ENCODE data around the gene CNFN.

The CNFN gene

GRCh38 chr19:42424712-42425131, 34.6 kb upstream of the CNFN start:
- no peaks in the 10 kb centered on the region for H3K9me3 ChIP-seq (ENCODE audit: control insufficient read depth, low read length)
- peaks cover 14 to 17% of the 10 kb centered on the region in 2 experiments for H3K27me3 ChIP-seq (ENCODE audit: control insufficient read depth in 1 of 2, insufficient read depth in 1 of 2, low read length in 2 of 2)
- H2BK120ac ChIP-seq (ENCODE audit: low read depth, low read length): no peak overlapping the region
- H2AK5ac ChIP-seq (ENCODE audit: low read length, severe bottlenecking): no peak overlapping the region
- no peak overlapping the region for H2BK5ac ChIP-seq (ENCODE audit: low read depth, low read length, poor library complexity, severe bottlenecking)
- H2AFZ ChIP-seq (ENCODE audit: low read depth, low read length): no peak overlapping the region
- no peak overlapping the region for H2BK12ac ChIP-seq (ENCODE audit: low read length in 2 of 2)
- H3K27ac ChIP-seq (ENCODE audit: low read length, poor library complexity, severe bottlenecking): no peak overlapping the region
- H3K9ac ChIP-seq (ENCODE audit: low read length): no peak overlapping the region
- H3K23ac ChIP-seq (ENCODE audit: low read length in 2 of 2): no peak overlapping the region
- H3K4me3 ChIP-seq (ENCODE audit: insufficient read depth in 1 of 2, low read depth in 1 of 2, low read length in 2 of 2): no peak overlapping the region
- H3K18ac ChIP-seq (ENCODE audit: low read depth in 1 of 2, low read length in 2 of 2): no peak overlapping the region
- H3K79me1 ChIP-seq (replicated peaks; ENCODE audit: low read length, poor library complexity, severe bottlenecking): peaks cover 2% of the 10 kb centered on the region
- no peak overlapping the region for H3K14ac ChIP-seq (ENCODE audit: low read length in 2 of 2)
- no peak overlapping the region for H4K91ac ChIP-seq (ENCODE audit: low read length)
- H3K4me2 ChIP-seq (ENCODE audit: low read length, poor library complexity, severe bottlenecking): no peak overlapping the region
- DNase-seq: no peak
- WGBS: 57% methylated on average over 13 of the region's 13 CpGs
- no peaks in the 10 kb centered on the region for H3K36me3 ChIP-seq (ENCODE audit: control insufficient read depth in 1 of 2, insufficient read depth in 2 of 2, low read depth in 1 of 2, low read length in 2 of 2)
- no peak overlapping the region for H3K4ac ChIP-seq (ENCODE audit: low read depth in 1 of 2, low read length in 2 of 2)
- no peak overlapping the region for H2BK15ac ChIP-seq (ENCODE audit: low read depth, poor library complexity, severe bottlenecking)
- peaks cover 17% of the 10 kb centered on the region for H3K4me1 ChIP-seq (ENCODE audit: control insufficient read depth, insufficient read depth, low read depth, low read length)
- H4K8ac ChIP-seq (ENCODE audit: low read length): no peak overlapping the region

GRCh38 chr19:42424345-42424707, 34.2 kb upstream of the CNFN start:
- no peak overlapping the region for H3K4me2 ChIP-seq (ENCODE audit: low read length, poor library complexity, severe bottlenecking)
- H3K14ac ChIP-seq (ENCODE audit: low read length in 2 of 2): no peak overlapping the region
- H2AFZ ChIP-seq (ENCODE audit: low read depth, low read length): peak overlapping the region; percentile 20
- peaks cover 14 to 17% of the 10 kb centered on the region in 2 experiments for H3K27me3 ChIP-seq (ENCODE audit: control insufficient read depth in 1 of 2, insufficient read depth in 1 of 2, low read length in 2 of 2)
- H3K79me1 ChIP-seq (replicated peaks; ENCODE audit: low read length, poor library complexity, severe bottlenecking): peaks cover 2% of the 10 kb centered on the region
- DNase-seq: no peak
- H4K8ac ChIP-seq (ENCODE audit: low read length): peak overlapping the region; percentile 85
- WGBS: 89% methylated on average over 15 of the region's 15 CpGs
- H2BK12ac ChIP-seq (ENCODE audit: low read length in 2 of 2): no peak overlapping the region
- H2AK5ac ChIP-seq (ENCODE audit: low read length, severe bottlenecking): no peak overlapping the region
- no peak overlapping the region for H3K9ac ChIP-seq (ENCODE audit: low read length)
- H3K36me3 ChIP-seq (ENCODE audit: control insufficient read depth in 1 of 2, insufficient read depth in 2 of 2, low read depth in 1 of 2, low read length in 2 of 2): no peaks in the 10 kb centered on the region
- no peak overlapping the region for H3K23ac ChIP-seq (ENCODE audit: low read length in 2 of 2)
- H4K91ac ChIP-seq (ENCODE audit: low read length): no peak overlapping the region
- peaks cover 17% of the 10 kb centered on the region for H3K4me1 ChIP-seq (ENCODE audit: control insufficient read depth, insufficient read depth, low read depth, low read length)
- no peak overlapping the region for H3K27ac ChIP-seq (ENCODE audit: low read length, poor library complexity, severe bottlenecking)
- H2BK120ac ChIP-seq (ENCODE audit: low read depth, low read length): no peak overlapping the region
- H3K4me3 ChIP-seq (ENCODE audit: insufficient read depth in 1 of 2, low read depth in 1 of 2, low read length in 2 of 2): peak overlapping the region in 1 of 2 experiments; percentile 82
- H3K4ac ChIP-seq (ENCODE audit: low read depth in 1 of 2, low read length in 2 of 2): no peak overlapping the region
- H2BK15ac ChIP-seq (ENCODE audit: low read depth, poor library complexity, severe bottlenecking): no peak overlapping the region
- H3K9me3 ChIP-seq (ENCODE audit: control insufficient read depth, low read length): no peaks in the 10 kb centered on the region
- no peak overlapping the region for H3K18ac ChIP-seq (ENCODE audit: low read depth in 1 of 2, low read length in 2 of 2)
- no peak overlapping the region for H2BK5ac ChIP-seq (ENCODE audit: low read depth, low read length, poor library complexity, severe bottlenecking)

GRCh38 chr19:42423462-42424344, 33.6 kb upstream of the CNFN start:
- Histone ChIP-seq H3K9me3 (ENCODE audit: control insufficient read depth, low read length) (no peaks in the 10 kb centered on the region), H4K8ac (ENCODE audit: low read length) (peak overlapping the region; percentile 85), H3K4me1 (ENCODE audit: control insufficient read depth, insufficient read depth, low read depth, low read length) (peaks cover 17% of the 10 kb centered on the region), H4K91ac (ENCODE audit: low read length) (no peak overlapping the region), H2AK5ac (ENCODE audit: low read length, severe bottlenecking) (no peak overlapping the region), H3K4me3 (ENCODE audit: insufficient read depth in 1 of 2, low read depth in 1 of 2, low read length in 2 of 2) (peak overlapping the region; percentile 68 to 82), H3K23ac (ENCODE audit: low read length in 2 of 2) (peak overlapping the region in 1 of 2 experiments; percentile 51), H3K27me3 (ENCODE audit: control insufficient read depth in 1 of 2, insufficient read depth in 1 of 2, low read length in 2 of 2) (peaks cover 14 to 17% of the 10 kb centered on the region in 2 experiments), H3K36me3 (ENCODE audit: control insufficient read depth in 1 of 2, insufficient read depth in 2 of 2, low read depth in 1 of 2, low read length in 2 of 2) (no peaks in the 10 kb centered on the region), H2AFZ (ENCODE audit: low read depth, low read length) (peak overlapping the region; percentile 98), H3K18ac (ENCODE audit: low read depth in 1 of 2, low read length in 2 of 2) (peak overlapping the region; percentile 46 to 85), H3K9ac (ENCODE audit: low read length) (peak overlapping the region; percentile 68), H2BK15ac (ENCODE audit: low read depth, poor library complexity, severe bottlenecking) (peak overlapping the region; percentile 71), H3K4ac (ENCODE audit: low read depth in 1 of 2, low read length in 2 of 2) (peak overlapping the region; percentile 42 to 52), H2BK12ac (ENCODE audit: low read length in 2 of 2) (peak overlapping the region; percentile 21 to 81), H2BK5ac (ENCODE audit: low read depth, low read length, poor library complexity, severe bottlenecking) (no peak overlapping the region), H2BK120ac (ENCODE audit: low read depth, low read length) (peak overlapping the region; percentile 62), H3K79me1 (replicated peaks; ENCODE audit: low read length, poor library complexity, severe bottlenecking) (peaks cover 2% of the 10 kb centered on the region), H3K4me2 (ENCODE audit: low read length, poor library complexity, severe bottlenecking) (peak overlapping the region; percentile 96), H3K14ac (ENCODE audit: low read length in 2 of 2) (no peak overlapping the region), H3K27ac (ENCODE audit: low read length, poor library complexity, severe bottlenecking) (no peak overlapping the region)
- 17% methylated on average over 60 of the region's 65 CpGs for WGBS
- peak; percentile 94 for DNase-seq

- no peak for DNase-seq
- Histone ChIP-seq H3K4me2 (ENCODE audit: low read length, poor library complexity, severe bottlenecking) (peak overlapping the region; percentile 96), H3K14ac (ENCODE audit: low read length in 2 of 2) (peak overlapping the region in 1 of 2 experiments; percentile 49), H3K9ac (ENCODE audit: low read length) (peak overlapping the region; percentile 68), H2BK15ac (ENCODE audit: low read depth, poor library complexity, severe bottlenecking) (peak overlapping the region; percentile 71), H2BK12ac (ENCODE audit: low read length in 2 of 2) (peak overlapping the region in 1 of 2 experiments; percentile 81), H3K36me3 (ENCODE audit: control insufficient read depth in 1 of 2, insufficient read depth in 2 of 2, low read depth in 1 of 2, low read length in 2 of 2) (no peaks in the 10 kb centered on the region), H4K91ac (ENCODE audit: low read length) (no peak overlapping the region), H4K8ac (ENCODE audit: low read length) (peak overlapping the region; percentile 31), H3K27me3 (ENCODE audit: control insufficient read depth in 1 of 2, insufficient read depth in 1 of 2, low read length in 2 of 2) (peaks cover 14 to 17% of the 10 kb centered on the region in 2 experiments), H3K18ac (ENCODE audit: low read depth in 1 of 2, low read length in 2 of 2) (peak overlapping the region; percentile 46 to 85), H2AFZ (ENCODE audit: low read depth, low read length) (peak overlapping the region; percentile 98), H3K79me1 (replicated peaks; ENCODE audit: low read length, poor library complexity, severe bottlenecking) (peaks cover 2% of the 10 kb centered on the region), H3K23ac (ENCODE audit: low read length in 2 of 2) (peak overlapping the region in 1 of 2 experiments; percentile 51), H2AK5ac (ENCODE audit: low read length, severe bottlenecking) (no peak overlapping the region), H3K4me1 (ENCODE audit: control insufficient read depth, insufficient read depth, low read depth, low read length) (peaks cover 17% of the 10 kb centered on the region), H3K9me3 (ENCODE audit: control insufficient read depth, low read length) (no peaks in the 10 kb centered on the region), H3K27ac (ENCODE audit: low read length, poor library complexity, severe bottlenecking) (no peak overlapping the region), H3K4me3 (ENCODE audit: insufficient read depth in 1 of 2, low read depth in 1 of 2, low read length in 2 of 2) (peak overlapping the region; percentile 68 to 82), H2BK5ac (ENCODE audit: low read depth, low read length, poor library complexity, severe bottlenecking) (no peak overlapping the region), H3K4ac (ENCODE audit: low read depth in 1 of 2, low read length in 2 of 2) (peak overlapping the region; percentile 42 to 52), H2BK120ac (ENCODE audit: low read depth, low read length) (no peak overlapping the region)
- 10% methylated on average over 38 of the region's 38 CpGs for WGBS
These were observed 32.9 kb upstream of the CNFN start for GRCh38 chr19:42422901-42423461.

Data from mesenchymal stem cell (in vitro differentiated cells and primary cell).